Measurements from ENCODE around the gene FRG2B. TPM values are rescaled to one million over a fixed set of nuclear protein-coding genes. Genes with fewer than 3 reads are reported as not detected.
A peak's percentile ranks its signal among the peaks of the same experiment; 100 is the strongest.
"Not testable (repeated sequence)": the region's sequence is repeated elsewhere in the genome, so short reads cannot be mapped to it uniquely, and the experiment has no call there.

FRG2B gene
- total RNA-seq, 1 experiment from 2014 or later = not detected

DNA sequence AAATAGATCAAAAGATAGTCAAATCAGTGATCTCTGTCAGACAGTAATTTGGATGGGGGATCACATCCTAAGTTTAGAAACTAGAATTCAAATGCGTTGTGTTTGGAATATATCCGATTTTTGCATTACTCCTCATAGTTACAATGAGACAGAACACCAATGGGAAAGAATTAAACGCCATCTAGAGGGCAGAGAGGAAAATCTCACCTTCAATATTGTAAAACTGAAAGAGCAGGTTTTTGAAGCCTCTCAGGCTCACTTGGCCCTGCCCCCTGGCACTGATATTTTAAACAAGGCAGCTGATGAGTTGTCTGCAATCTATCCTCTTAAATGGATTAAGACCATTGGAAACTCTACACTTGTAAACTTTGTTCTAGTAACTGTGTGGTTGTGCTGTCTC, 17.7 kb downstream of the FRG2B start:
- H3K4me1 Mint-ChIP-seq (ENCODE audit: low read depth, unreplicated experiment) = no peaks in the 10 kb centered on the region
- H3K27me3 Mint-ChIP-seq (ENCODE audit: insufficient read depth, unreplicated experiment) = peaks cover 14% of the 10 kb centered on the region
- TF ChIP-seq, protein P1, sequence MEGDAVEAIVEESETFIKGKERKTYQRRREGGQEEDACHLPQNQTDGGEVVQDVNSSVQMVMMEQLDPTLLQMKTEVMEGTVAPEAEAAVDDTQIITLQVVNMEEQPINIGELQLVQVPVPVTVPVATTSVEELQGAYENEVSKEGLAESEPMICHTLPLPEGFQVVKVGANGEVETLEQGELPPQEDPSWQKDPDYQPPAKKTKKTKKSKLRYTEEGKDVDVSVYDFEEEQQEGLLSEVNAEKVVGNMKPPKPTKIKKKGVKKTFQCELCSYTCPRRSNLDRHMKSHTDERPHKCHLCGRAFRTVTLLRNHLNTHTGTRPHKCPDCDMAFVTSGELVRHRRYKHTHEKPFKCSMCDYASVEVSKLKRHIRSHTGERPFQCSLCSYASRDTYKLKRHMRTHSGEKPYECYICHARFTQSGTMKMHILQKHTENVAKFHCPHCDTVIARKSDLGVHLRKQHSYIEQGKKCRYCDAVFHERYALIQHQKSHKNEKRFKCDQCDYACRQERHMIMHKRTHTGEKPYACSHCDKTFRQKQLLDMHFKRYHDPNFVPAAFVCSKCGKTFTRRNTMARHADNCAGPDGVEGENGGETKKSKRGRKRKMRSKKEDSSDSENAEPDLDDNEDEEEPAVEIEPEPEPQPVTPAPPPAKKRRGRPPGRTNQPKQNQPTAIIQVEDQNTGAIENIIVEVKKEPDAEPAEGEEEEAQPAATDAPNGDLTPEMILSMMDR (IDR thresholded peaks at IDR 0.05; ENCODE audit: insufficient read depth in 1 of 2, low read depth in 1 of 2, low read length in 1 of 2, severe bottlenecking in 1 of 2, unreplicated experiment in 1 of 2) = peak; percentile 31 to 42
- BruUV-seq (replicated peaks) = no TSS peak
- CTCF ChIA-PET = no interaction called here
- H3K4me3 Mint-ChIP-seq (ENCODE audit: unreplicated experiment) = no peak overlapping the region
- POLR2A ChIA-PET = no interaction called here
- Histone ChIP-seq H3K36me3 (ENCODE audit: control insufficient read depth, insufficient read depth, low read length) (no peaks in the 10 kb centered on the region), H3K27me3 (replicated peaks; ENCODE audit: control insufficient read depth, insufficient read depth, low read length) (no peaks in the 10 kb centered on the region; the same call in none of the 2 replicates), H3K4me3 (ENCODE audit: low read depth, low read length) (no peak overlapping the region), H3K9me3 (peaks cover 13% of the 10 kb centered on the region), H3K4me1 (no peaks in the 10 kb centered on the region)
- intact Hi-C loops (cut with micrococcal nuclease; ENCODE audit: unreplicated experiment) = loop anchor here (5.0 kb wide), 1 partner anchor 172 kb away; no protein-coding TSS in a partner anchor
- H3K27ac Mint-ChIP-seq (ENCODE audit: unreplicated experiment) = no peak overlapping the region
- no peaks in the 10 kb centered on the region for H3K36me3 Mint-ChIP-seq (ENCODE audit: insufficient read depth, unreplicated experiment)
- no peak for DNase-seq
- H3K9me3 Mint-ChIP-seq (ENCODE audit: unreplicated experiment) = peaks cover 50% of the 10 kb centered on the region

DNA sequence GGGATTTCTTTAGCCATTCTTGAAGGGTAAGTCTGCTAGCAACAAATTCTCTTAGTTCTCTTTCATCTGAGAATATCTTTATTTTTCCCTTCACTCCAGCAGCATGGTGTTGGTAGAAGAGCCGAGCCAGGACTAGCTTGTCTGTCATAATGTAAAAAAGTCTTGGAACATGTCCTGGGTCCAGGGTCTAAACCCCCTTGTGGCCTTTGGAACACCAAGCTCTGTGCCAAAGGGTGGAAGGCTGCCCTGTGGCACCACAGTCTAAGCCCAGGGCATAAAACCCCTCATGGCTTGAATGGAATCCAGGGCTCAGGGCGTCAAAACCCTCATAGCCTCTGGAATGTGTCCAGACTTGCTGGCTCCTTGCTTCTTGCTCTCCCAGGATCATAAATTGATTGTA, 23.2 kb downstream of the FRG2B start:
- H3K36me3 ChIP-seq (ENCODE audit: control insufficient read depth, insufficient read depth, low read length); H3K36me3 Mint-ChIP-seq (ENCODE audit: insufficient read depth, unreplicated experiment): not testable (repeated sequence)

GRCh38 chr10:133600657-133601056, 25.9 kb downstream of the FRG2B start:
- H3K27ac Mint-ChIP-seq (ENCODE audit: unreplicated experiment) = no peak overlapping the region
- ChIA-PET CTCF (no interaction called here), POLR2A (no interaction called here)
- no peaks in the 10 kb centered on the region for H3K4me1 Mint-ChIP-seq (ENCODE audit: low read depth, unreplicated experiment)
- Histone ChIP-seq H3K9me3 (peaks cover 9% of the 10 kb centered on the region; the same call in 1 of the 2 replicates), H3K27me3 (replicated peaks; ENCODE audit: control insufficient read depth, insufficient read depth, low read length) (no peaks in the 10 kb centered on the region), H3K4me1 (no peaks in the 10 kb centered on the region), H3K4me3 (ENCODE audit: low read depth, low read length) (no peak overlapping the region), H3K36me3 (ENCODE audit: control insufficient read depth, insufficient read depth, low read length) (no peaks in the 10 kb centered on the region)
- H3K4me3 Mint-ChIP-seq (ENCODE audit: unreplicated experiment) = no peak overlapping the region
- BruUV-seq (replicated peaks) = no TSS peak
- TF ChIP-seq, protein P1 (IDR thresholded peaks at IDR 0.05; ENCODE audit: insufficient read depth in 1 of 2, low read depth in 1 of 2, low read length in 1 of 2, severe bottlenecking in 1 of 2, unreplicated experiment in 1 of 2) = no peak
- DNase-seq = no peak
- H3K27me3 Mint-ChIP-seq (ENCODE audit: insufficient read depth, unreplicated experiment) = peaks cover 26% of the 10 kb centered on the region
- peaks cover 12% of the 10 kb centered on the region for H3K9me3 Mint-ChIP-seq (ENCODE audit: unreplicated experiment)
- H3K36me3 Mint-ChIP-seq (ENCODE audit: insufficient read depth, unreplicated experiment) = no peaks in the 10 kb centered on the region
- intact Hi-C loops (cut with micrococcal nuclease; ENCODE audit: unreplicated experiment) = no loop called here

More for the DNA sequence above, 23.2 kb downstream of the FRG2B start:
- CTCF ChIA-PET; intact Hi-C loops (cut with micrococcal nuclease; ENCODE audit: unreplicated experiment); BruUV-seq (replicated peaks); H3K4me1 Mint-ChIP-seq (ENCODE audit: low read depth, unreplicated experiment); POLR2A ChIA-PET; H3K4me3 Mint-ChIP-seq (ENCODE audit: unreplicated experiment); H3K4me3 ChIP-seq (ENCODE audit: low read depth, low read length); H3K27ac Mint-ChIP-seq (ENCODE audit: unreplicated experiment); H3K27me3 ChIP-seq (replicated peaks; ENCODE audit: control insufficient read depth, insufficient read depth, low read length); H3K4me1 ChIP-seq; DNase-seq: not testable (repeated sequence)
- H3K9me3 ChIP-seq = peaks cover 18% of the 10 kb centered on the region
- Mint-ChIP-seq H3K9me3 (ENCODE audit: unreplicated experiment) (peaks cover 28% of the 10 kb centered on the region), H3K27me3 (ENCODE audit: insufficient read depth, unreplicated experiment) (peaks cover 17% of the 10 kb centered on the region)

DNA sequence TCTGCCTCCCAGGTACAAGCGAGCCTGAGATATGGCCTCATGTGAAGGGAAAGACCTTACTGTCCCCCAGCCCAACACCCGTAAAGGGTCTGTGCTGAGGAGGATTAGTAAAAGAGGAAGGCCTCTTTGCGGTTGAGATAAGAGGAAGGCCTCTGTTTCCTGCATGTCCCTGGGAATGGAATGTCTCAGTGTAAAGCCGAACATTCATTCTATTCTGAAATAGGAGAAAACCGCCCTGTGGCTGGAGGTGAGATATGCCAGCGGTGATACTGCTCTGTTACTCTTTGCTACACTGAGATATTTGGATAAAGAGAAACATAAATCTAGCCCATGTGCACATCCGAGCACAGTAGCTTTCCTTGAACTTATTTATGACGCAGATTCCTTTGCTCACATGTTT, 26.7 kb downstream of the FRG2B start:
- POLR2A ChIA-PET; H3K27ac Mint-ChIP-seq (ENCODE audit: unreplicated experiment); DNase-seq; H3K4me3 ChIP-seq (ENCODE audit: low read depth, low read length); intact Hi-C loops (cut with micrococcal nuclease; ENCODE audit: unreplicated experiment); H3K4me1 ChIP-seq; H3K9me3 ChIP-seq; BruUV-seq (replicated peaks); H3K27me3 ChIP-seq (replicated peaks; ENCODE audit: control insufficient read depth, insufficient read depth, low read length); H3K36me3 Mint-ChIP-seq (ENCODE audit: insufficient read depth, unreplicated experiment); H3K4me3 Mint-ChIP-seq (ENCODE audit: unreplicated experiment); H3K36me3 ChIP-seq (ENCODE audit: control insufficient read depth, insufficient read depth, low read length); H3K4me1 Mint-ChIP-seq (ENCODE audit: low read depth, unreplicated experiment): not testable (repeated sequence)
- CTCF ChIA-PET = interaction anchor here (0.6 kb wide), 1 partner anchor 127 kb away, joined by 4 read pairs; no protein-coding TSS in a partner anchor
- peaks cover 12% of the 10 kb centered on the region for H3K9me3 Mint-ChIP-seq (ENCODE audit: unreplicated experiment)
- peaks cover 26% of the 10 kb centered on the region for H3K27me3 Mint-ChIP-seq (ENCODE audit: insufficient read depth, unreplicated experiment)
